Keratinocyte (primary cell): ENCODE measurements around the gene FRMD3.

Source experiments
- EZH2 ChIP-seq: IDR thresholded peaks from one replicate; pipeline ENCODE4 v1.6.1; 2012; ENCODE audit warnings: inconsistent platforms, mild to moderate bottlenecking, low read length, moderate library complexity
- TF ChIP-seq, protein P1 (sequence below), 3 experiments: IDR thresholded peaks in 1 of 3; conservative IDR thresholded peaks in 1 of 3; optimal IDR thresholded peaks in 1 of 3; 2 replicates in 2 of 3; 3 replicates in 1 of 3; pipeline versions ENCODE3 to v1.5.1; 2011; ENCODE audit warnings: low read length in 3 of 3, mild to moderate bottlenecking in 3 of 3, moderate library complexity in 2 of 3, control low read depth in 1 of 3, inconsistent platforms in 1 of 3; ENCODE audit not compliant: insufficient read depth in 2 of 3; ENCODE audit errors: extremely low read depth in 1 of 3

DNA sequence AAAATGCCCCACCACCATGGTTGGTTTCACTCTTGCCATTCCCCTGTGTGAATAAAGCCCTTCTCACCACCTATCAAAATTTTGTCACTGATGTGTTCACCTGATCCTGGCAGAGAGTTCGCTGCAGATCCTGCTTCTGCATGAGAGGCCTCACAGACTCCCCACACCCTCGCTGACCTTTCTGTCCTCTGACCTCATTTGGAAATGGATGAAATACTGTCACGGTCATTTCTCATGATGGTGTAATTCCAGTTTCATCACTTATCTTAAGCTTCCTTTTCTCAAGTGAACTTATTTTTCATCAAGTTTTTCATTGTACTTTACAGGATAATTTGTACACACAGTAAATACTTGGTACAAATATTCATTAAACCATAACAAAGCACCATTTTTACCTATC, 131.3 kb downstream of the FRMD3 start:
- TF ChIP-seq, protein P1, sequence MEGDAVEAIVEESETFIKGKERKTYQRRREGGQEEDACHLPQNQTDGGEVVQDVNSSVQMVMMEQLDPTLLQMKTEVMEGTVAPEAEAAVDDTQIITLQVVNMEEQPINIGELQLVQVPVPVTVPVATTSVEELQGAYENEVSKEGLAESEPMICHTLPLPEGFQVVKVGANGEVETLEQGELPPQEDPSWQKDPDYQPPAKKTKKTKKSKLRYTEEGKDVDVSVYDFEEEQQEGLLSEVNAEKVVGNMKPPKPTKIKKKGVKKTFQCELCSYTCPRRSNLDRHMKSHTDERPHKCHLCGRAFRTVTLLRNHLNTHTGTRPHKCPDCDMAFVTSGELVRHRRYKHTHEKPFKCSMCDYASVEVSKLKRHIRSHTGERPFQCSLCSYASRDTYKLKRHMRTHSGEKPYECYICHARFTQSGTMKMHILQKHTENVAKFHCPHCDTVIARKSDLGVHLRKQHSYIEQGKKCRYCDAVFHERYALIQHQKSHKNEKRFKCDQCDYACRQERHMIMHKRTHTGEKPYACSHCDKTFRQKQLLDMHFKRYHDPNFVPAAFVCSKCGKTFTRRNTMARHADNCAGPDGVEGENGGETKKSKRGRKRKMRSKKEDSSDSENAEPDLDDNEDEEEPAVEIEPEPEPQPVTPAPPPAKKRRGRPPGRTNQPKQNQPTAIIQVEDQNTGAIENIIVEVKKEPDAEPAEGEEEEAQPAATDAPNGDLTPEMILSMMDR (optimal IDR thresholded peaks at IDR 0.05 in 1 of 3, IDR thresholded peaks at IDR 0.05 in 1 of 3, conservative IDR thresholded peaks at IDR 0.05 in 1 of 3; ENCODE audit: extremely low read depth in 1 of 3, insufficient read depth in 2 of 3, low read length in 3 of 3) = no peak
- no peak for TF ChIP-seq EZH2
